OCI-LY3 (cell line): Measurements from ENCODE around the gene COL6A2.

Experiments used
- EZH2phosphoT487 ChIP-seq: fragments of 200-600 bp; shearing (Covaris generic); IDR thresholded peaks from 2 replicates; pipeline ENCODE4 v1.6.1; 2018; ENCODE audit warnings: antibody characterized with exemption, mixed run types, low read depth
- TF ChIP-seq, protein P1 (sequence below): fragments of 200-600, 300-600 bp; sonication (generic); IDR thresholded peaks from 2 replicates; pipeline ENCODE4 v1.5.1; 2014; ENCODE audit warnings: antibody characterized with exemption, low read length, low read depth

DNA sequence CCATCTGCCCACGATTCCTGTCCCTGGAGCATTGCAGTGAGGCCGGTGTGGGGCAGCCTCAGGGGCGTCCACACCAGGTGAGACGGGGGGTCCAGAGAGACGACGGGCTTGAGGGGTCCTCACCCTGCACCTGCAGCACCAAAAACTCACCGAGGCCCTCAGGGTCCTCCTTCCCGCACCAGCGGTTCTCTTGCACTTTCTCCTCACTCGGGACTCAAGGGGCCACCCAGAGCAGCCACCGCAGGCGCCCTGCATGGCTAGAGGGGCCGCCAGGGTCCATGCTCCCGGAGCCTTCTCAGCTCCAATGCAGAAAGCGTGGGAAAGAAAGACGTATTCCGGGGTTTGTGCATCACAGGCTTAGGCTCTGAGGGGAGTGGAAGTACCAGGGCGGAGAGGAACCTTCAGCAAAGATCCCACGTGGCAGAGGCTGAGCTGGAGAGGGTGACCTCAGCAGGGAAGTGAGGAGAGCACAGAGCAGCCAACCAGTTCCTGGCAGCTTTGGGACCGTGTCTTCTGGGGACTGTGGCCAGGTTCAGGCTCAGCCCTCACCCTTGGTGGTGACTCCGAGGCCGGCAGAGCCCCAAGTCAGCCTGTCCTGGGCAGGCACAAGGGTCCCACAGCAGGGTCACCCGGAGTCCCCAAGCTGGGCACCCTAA is 19.5 kb upstream of the COL6A2 start:
- TF ChIP-seq, protein P1, sequence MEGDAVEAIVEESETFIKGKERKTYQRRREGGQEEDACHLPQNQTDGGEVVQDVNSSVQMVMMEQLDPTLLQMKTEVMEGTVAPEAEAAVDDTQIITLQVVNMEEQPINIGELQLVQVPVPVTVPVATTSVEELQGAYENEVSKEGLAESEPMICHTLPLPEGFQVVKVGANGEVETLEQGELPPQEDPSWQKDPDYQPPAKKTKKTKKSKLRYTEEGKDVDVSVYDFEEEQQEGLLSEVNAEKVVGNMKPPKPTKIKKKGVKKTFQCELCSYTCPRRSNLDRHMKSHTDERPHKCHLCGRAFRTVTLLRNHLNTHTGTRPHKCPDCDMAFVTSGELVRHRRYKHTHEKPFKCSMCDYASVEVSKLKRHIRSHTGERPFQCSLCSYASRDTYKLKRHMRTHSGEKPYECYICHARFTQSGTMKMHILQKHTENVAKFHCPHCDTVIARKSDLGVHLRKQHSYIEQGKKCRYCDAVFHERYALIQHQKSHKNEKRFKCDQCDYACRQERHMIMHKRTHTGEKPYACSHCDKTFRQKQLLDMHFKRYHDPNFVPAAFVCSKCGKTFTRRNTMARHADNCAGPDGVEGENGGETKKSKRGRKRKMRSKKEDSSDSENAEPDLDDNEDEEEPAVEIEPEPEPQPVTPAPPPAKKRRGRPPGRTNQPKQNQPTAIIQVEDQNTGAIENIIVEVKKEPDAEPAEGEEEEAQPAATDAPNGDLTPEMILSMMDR: no peak
- TF ChIP-seq EZH2phosphoT487: no peak
